Activated T-helper 1 cell treated with anti-CD3 and anti-CD28 coated beads, Interleukin-12 subunit alpha, Interleukin-12 subunit beta, Interleukin-2, Interleukin-4 antibody, amounts not matched to agents 30 ng/mL and 10 ng/mL and 1 ng/mL, durations not matched to agents 14 hours and 24 hours and 36 hours (primary cell): ENCODE data around the gene OTOP3. TPM values are rescaled to one million over a fixed set of nuclear protein-coding genes. Genes with fewer than 3 reads are reported as not detected.
A peak's percentile ranks its signal among the peaks of the same experiment; 100 is the strongest.
"Not testable (repeated sequence)": the region's sequence is repeated elsewhere in the genome, so short reads cannot be mapped to it uniquely, and the experiment has no call there.

Source experiments
- DNase-seq: peaks from one replicate; pipeline ENCODE4 v3.0.0; 2021; ENCODE audit warnings: low spot score
- H3K27ac Mint-ChIP-seq: one replicate; pipeline ENCODE4 v1.8.0; 2021; ENCODE audit warnings: mild to moderate bottlenecking, mixed read lengths
- H3K27me3 Mint-ChIP-seq: one replicate; pipeline ENCODE4 v1.8.0; 2022; ENCODE audit warnings: mild to moderate bottlenecking, moderate library complexity, mixed read lengths; ENCODE audit not compliant: insufficient read depth
- H3K36me3 Mint-ChIP-seq: one replicate; pipeline ENCODE4 v1.8.0; 2021; ENCODE audit warnings: low read depth, mixed read lengths
- H3K4me1 Mint-ChIP-seq: one replicate; pipeline ENCODE4 v1.8.0; 2021; ENCODE audit warnings: low read depth, mixed read lengths
- H3K4me3 Mint-ChIP-seq: one replicate; pipeline ENCODE4 v1.8.0; 2021; ENCODE audit warnings: mild to moderate bottlenecking, moderate library complexity, mixed read lengths
- H3K9me3 Mint-ChIP-seq: one replicate; pipeline ENCODE4 v1.8.0; 2021; ENCODE audit warnings: mixed read lengths
- intact Hi-C: fragments of 100-400 bp; cut with micrococcal nuclease; formaldehyde crosslinking; loops from one replicate; pipeline ENCODE4 v1.15.1; 2024
- total RNA-seq: library from RNA; stranded (reverse); gene quantifications from 2 replicates; pipeline ENCODE4 v1.2.3, GENCODE V29; 2022

Gene OTOP3
- total RNA-seq, 1 donor from 2014 or later, result not detected

DNA sequence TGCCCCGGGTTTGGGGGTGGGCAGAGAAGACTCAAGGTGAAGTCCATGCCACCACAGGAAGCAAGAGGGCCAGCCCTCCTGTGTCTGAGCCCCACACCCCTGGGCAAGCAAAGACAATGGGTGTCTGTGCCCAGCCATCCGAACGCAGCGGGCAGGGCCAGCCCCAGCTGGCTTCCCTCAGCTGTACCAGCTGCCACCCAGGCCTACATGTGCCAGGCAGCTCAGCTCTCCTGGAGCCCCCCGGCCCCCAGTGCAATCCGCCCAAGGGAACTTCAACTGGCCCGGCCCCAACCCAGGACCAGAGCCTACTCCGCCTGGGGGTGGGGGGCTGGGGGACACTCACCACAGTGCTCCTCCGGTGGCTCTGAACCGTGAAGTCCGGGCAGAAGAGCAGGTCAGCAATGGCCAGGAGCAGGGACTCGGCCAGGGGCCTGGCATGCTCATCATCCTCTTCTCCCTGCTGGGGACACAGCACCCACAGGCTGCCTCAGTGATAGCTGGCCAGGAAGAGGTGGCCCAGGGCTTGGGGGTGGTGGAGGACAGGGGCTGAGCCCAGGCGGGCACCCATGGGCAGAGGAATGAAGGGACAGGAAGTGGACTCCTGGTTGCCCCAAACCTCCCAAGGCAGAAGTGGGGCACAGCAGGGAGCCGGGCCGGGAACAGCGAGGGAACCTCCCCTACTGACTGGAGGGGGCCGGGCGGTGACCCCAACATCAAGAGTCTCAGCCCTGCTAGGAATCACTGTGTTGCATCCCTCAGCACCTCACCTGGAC lies 27.1 kb downstream of the OTOP3 start:
- DNase-seq, result no peak
- intact Hi-C loops, result loop anchor here (5.0 kb wide), 1 partner anchor 144 kb away; the partner anchor contains the start of gene ARMC7
- Mint-ChIP-seq H3K4me3 (no peak overlapping the region), H3K27me3 (peaks cover 4% of the 10 kb centered on the region), H3K36me3 (no peaks in the 10 kb centered on the region), H3K4me1 (no peaks in the 10 kb centered on the region), H3K27ac (no peak overlapping the region), H3K9me3 (no peaks in the 10 kb centered on the region)

DNA sequence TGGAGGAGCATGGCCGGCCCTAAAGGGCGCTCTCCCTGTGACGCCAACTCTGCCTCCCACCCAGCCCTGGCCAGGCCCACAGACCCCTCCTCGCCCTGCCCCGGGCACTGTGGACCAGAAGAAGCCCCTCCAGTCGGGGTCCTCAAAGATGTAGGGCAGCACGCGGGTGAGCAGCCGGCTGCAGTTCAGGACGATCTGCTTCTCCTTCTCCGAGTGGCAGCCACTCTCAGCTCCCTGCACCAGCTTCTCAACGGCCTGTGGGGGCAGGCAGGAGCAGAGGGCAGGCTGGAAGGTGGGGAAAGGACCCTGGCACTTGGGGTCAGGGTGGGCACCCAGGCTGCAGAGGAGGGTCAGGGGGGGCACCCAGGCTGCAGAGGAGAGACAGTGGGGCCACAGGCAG lies 28.0 kb downstream of the OTOP3 start:
- Mint-ChIP-seq H3K9me3 (no peaks in the 10 kb centered on the region), H3K4me1 (no peaks in the 10 kb centered on the region), H3K27me3 (no peaks in the 10 kb centered on the region), H3K27ac (no peak overlapping the region), H3K4me3 (no peak overlapping the region), H3K36me3 (no peaks in the 10 kb centered on the region)
- no peak for DNase-seq
- intact Hi-C loops, result loop anchor here (5.0 kb wide), 1 partner anchor 144 kb away; the partner anchor contains the start of gene ARMC7

GRCh38 chr17:74964246-74964761 lies 28.6 kb downstream of the OTOP3 start:
- intact Hi-C loops, result loop anchor here (5.0 kb wide), 1 partner anchor 143 kb away; the partner anchor contains the start of gene ARMC7
- Mint-ChIP-seq H3K36me3 (no peaks in the 10 kb centered on the region), H3K4me3 (no peak overlapping the region), H3K27ac (no peak overlapping the region), H3K9me3 (no peaks in the 10 kb centered on the region), H3K27me3 (no peaks in the 10 kb centered on the region), H3K4me1 (no peaks in the 10 kb centered on the region)
- DNase-seq, result no peak

- no peaks in the 10 kb centered on the region for H3K4me1 Mint-ChIP-seq
- no peak overlapping the region for H3K4me3 Mint-ChIP-seq
- H3K27me3 Mint-ChIP-seq, result peaks cover 2% of the 10 kb centered on the region
- no peaks in the 10 kb centered on the region for H3K36me3 Mint-ChIP-seq
- DNase-seq, result no peak
- intact Hi-C loops, result loop anchor here (5.0 kb wide), 1 partner anchor 142 kb away; the partner anchor contains the start of gene ARMC7
- H3K27ac Mint-ChIP-seq, result no peak overlapping the region
- no peaks in the 10 kb centered on the region for H3K9me3 Mint-ChIP-seq
These were observed 29.4 kb downstream of the OTOP3 start for GRCh38 chr17:74964988-74965622.

- Mint-ChIP-seq H3K4me1 (peaks cover 6% of the 10 kb centered on the region), H3K4me3 (no peak overlapping the region), H3K27me3 (peaks cover 28% of the 10 kb centered on the region), H3K9me3 (no peaks in the 10 kb centered on the region), H3K36me3 (no peaks in the 10 kb centered on the region), H3K27ac (no peak overlapping the region)
- no peak for DNase-seq
- intact Hi-C loops, result no loop called here
These were observed 32.7 kb downstream of the OTOP3 start for GRCh38 chr17:74968361-74968780.

DNA sequence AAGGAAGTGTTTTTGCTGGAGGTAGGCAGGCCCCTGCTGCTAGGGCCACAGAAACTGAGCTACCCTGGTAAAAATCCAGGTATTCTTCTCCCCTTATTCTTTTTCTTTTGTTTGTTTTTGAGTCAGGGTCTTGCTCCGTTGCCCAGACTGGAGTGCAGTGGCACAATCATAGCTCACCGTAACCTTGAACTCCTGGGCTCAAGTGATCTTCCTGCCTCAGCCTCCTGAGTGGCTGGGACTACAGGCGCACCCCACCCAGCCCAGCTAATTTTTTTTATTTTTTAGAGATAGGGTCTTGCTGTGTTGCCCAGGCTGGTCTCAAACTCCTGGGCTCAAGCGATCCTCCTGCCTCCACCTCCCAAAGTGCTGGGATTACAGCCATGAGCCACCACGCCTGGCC lies 33.8 kb downstream of the OTOP3 start:
- H3K4me1 Mint-ChIP-seq, H3K36me3 Mint-ChIP-seq, H3K9me3 Mint-ChIP-seq, H3K27ac Mint-ChIP-seq, H3K4me3 Mint-ChIP-seq, intact Hi-C loops, DNase-seq: not testable (repeated sequence)
- peaks cover 39% of the 10 kb centered on the region for H3K27me3 Mint-ChIP-seq

GRCh38 chr17:74970395-74970794 lies 34.7 kb downstream of the OTOP3 start:
- Mint-ChIP-seq H3K27ac (no peak overlapping the region), H3K27me3 (peaks cover 47% of the 10 kb centered on the region), H3K9me3 (no peaks in the 10 kb centered on the region)

DNA sequence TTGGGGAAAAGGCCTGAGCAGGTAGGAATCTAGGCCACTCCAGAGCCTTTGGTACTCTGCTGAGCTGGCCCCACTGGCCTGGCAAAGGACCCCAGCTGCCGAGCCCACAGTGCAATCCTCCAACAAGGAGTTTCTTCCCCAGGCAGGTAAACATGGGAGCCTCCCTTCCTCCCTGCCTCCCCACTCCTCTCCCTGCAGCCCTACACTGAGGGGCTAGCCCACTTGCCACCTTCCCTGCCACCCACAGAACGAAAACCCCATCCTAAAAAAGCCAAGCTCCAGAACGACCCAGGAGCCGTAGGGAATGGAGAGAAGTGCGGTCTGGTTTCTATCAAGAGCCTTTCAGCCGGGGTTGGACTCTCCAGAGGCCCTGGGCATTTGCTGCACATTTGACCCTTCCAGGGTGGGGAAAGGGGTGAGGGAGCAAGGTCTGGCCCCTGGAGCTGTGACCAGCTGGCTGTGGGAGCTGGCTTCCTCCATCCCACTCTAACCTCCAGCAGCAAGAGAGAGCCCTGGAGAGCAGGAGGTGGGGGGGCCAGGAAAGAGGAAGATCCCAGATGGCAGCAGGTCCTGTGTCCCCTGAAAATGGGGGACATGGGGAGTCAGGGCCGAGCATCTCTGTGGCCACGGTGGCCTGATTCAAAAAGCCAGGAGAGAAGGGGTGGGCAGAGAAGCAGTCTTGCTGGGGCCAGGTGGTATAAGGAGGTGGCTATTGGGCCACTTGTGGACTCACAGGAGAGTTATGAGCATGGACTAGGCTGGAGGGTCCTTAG lies 35.6 kb downstream of the OTOP3 start:
- DNase-seq, result no peak
- peaks cover 52% of the 10 kb centered on the region for H3K27me3 Mint-ChIP-seq
- no peaks in the 10 kb centered on the region for H3K9me3 Mint-ChIP-seq
- no peaks in the 10 kb centered on the region for H3K36me3 Mint-ChIP-seq
- no peak overlapping the region for H3K27ac Mint-ChIP-seq
- intact Hi-C loops, result no loop called here
- peaks cover 6% of the 10 kb centered on the region for H3K4me1 Mint-ChIP-seq
- peak overlapping the region; percentile 54 for H3K4me3 Mint-ChIP-seq

More at GRCh38 chr17:74970395-74970794, 34.7 kb downstream of the OTOP3 start:
- peaks cover 6% of the 10 kb centered on the region for H3K4me1 Mint-ChIP-seq
- DNase-seq, result no peak
- no peaks in the 10 kb centered on the region for H3K36me3 Mint-ChIP-seq
- intact Hi-C loops, result no loop called here
- H3K4me3 Mint-ChIP-seq, result no peak overlapping the region

DNA sequence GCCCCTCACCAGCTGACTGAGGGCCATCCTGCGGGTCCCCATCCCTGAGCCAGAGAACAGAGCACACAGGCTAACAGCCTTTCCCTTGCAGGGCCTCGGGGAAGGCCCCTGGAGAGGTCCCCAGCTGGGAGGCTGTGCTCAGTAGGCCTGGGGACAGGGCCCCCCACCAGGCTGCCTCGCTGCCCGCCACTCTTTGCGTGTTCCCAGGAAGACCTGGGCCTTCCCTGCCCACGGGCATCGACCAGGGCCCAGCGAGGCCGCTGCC lies 36.1 kb downstream of the OTOP3 start:
- no peak overlapping the region for H3K4me3 Mint-ChIP-seq
- peaks cover 52% of the 10 kb centered on the region for H3K27me3 Mint-ChIP-seq
- peaks cover 6% of the 10 kb centered on the region for H3K4me1 Mint-ChIP-seq
- DNase-seq, result no peak
- no peaks in the 10 kb centered on the region for H3K36me3 Mint-ChIP-seq
- intact Hi-C loops, result loop anchor here (1.0 to 2.0 kb wide), 3 partner anchors 11 to 53 kb away; partner anchors contain the start of gene CDR2L
- no peaks in the 10 kb centered on the region for H3K9me3 Mint-ChIP-seq
- H3K27ac Mint-ChIP-seq, result no peak overlapping the region

DNA sequence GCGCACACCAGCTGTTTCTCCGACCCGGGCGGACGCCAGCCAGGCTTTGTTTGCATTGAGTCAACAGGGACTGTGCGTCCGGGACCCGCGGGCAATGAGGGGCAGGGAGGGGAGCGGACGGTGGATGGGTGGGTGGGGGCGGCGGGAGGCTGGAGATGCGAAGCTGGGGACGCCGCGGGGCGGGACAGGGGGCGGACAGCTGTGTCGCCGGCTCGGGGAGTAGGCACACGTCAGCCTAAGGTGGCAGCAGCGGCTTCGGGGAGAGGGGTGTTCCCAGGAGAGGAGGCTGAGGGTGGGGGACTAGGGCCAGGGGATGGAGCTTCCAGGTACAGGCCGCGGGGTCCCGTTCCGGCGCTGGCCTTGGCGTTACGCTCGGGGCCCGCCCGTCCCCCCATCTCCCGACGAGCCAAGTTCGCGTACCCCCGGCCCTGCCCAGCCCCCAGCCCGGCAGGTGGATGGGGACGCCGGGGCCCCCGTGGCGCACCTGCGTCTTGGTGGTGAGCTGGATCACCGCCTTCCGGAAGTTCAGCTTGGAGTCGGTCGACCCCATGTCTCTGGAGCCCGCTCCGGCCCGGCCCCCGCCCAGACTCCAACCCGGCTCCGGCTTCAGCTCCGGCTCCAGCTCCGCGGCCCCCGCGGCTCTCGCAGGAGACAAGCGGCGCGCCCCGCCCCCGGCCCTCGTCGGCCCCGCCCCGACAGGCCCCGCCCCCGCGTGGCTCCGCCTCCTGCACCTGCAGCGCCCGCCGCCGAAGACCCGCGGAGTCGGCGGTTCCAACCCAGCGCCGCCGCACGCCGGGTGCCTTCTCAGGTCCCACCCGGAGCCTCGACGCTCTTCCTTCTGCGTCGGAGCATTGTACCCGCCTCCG lies 36.6 kb downstream of the OTOP3 start, which contains the start of gene HID1:
Gene HID1 (minus strand): TSS at position 653 of the 866 bp plus-strand sequence. CDS start 103 bp downstream, at position 550.
- DNase-seq, result peak; percentile 54
- Mint-ChIP-seq H3K27ac (peak within 1 kb of the TSS; percentile 31), H3K27me3 (peaks cover 52% of the 10 kb centered on the region), H3K4me3 (peak within 1 kb of the TSS; percentile 80), H3K4me1 (peaks cover 6% of the 10 kb centered on the region), H3K9me3 (no peaks in the 10 kb centered on the region), H3K36me3 (no peaks in the 10 kb centered on the region)
- intact Hi-C loops, result loop anchor here (1.0 to 2.0 kb wide), 3 partner anchors 10 to 52 kb away; partner anchors contain the start of gene CDR2L

GRCh38 chr17:74972973-74973328 lies 37.3 kb downstream of the OTOP3 start:
- peaks cover 6% of the 10 kb centered on the region for H3K4me1 Mint-ChIP-seq
- H3K9me3 Mint-ChIP-seq, result no peaks in the 10 kb centered on the region
- H3K4me3 Mint-ChIP-seq, result peak overlapping the region; percentile 80
- no peaks in the 10 kb centered on the region for H3K36me3 Mint-ChIP-seq
- DNase-seq, result no peak
- peaks cover 53% of the 10 kb centered on the region for H3K27me3 Mint-ChIP-seq
- peak overlapping the region; percentile 31 for H3K27ac Mint-ChIP-seq
- intact Hi-C loops, result loop anchor here (1.0 to 2.0 kb wide), 3 partner anchors 9 to 52 kb away; partner anchors contain the start of gene CDR2L

GRCh38 chr17:74975943-74976342 lies 40.2 kb downstream of the OTOP3 start:
- no peaks in the 10 kb centered on the region for H3K36me3 Mint-ChIP-seq
- H3K9me3 Mint-ChIP-seq, result no peaks in the 10 kb centered on the region
- DNase-seq, result no peak
- peaks cover 63% of the 10 kb centered on the region for H3K27me3 Mint-ChIP-seq
- no peak overlapping the region for H3K27ac Mint-ChIP-seq
- intact Hi-C loops, result no loop called here
- H3K4me3 Mint-ChIP-seq, result no peak overlapping the region
- peaks cover 7% of the 10 kb centered on the region for H3K4me1 Mint-ChIP-seq
